ENCODE results near the gene METAP1D. TPM values are rescaled to one million over a fixed set of nuclear protein-coding genes. Genes with fewer than 3 reads are reported as not detected.
A peak's percentile ranks its signal among the peaks of the same experiment; 100 is the strongest.

Gene METAP1D
- total and polyA plus RNA-seq, 4 donors, result 3.3 to 7.1 (median 4.4) TPM

DNA sequence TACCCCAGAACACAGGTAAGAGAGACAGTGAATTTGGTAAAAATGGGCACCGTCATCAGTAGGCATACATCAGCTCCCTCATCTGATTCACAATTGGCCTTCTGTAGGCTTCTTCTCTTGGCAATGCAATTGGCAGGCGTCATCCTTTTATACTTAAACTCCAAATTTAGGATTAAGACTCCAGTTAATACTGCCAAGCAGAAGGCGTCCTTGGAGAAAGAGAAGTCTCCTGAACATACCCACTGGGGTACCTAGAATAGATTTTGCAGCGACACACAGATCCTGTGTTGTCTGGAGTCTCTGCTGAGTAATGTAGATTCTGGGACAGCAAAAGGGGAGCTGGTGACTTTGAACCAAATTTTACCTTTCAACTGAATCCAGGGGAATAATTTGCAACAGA, 592 bp upstream of the METAP1D start:
- 60% methylated on average over 4 of the region's 4 CpGs for WGBS

DNA sequence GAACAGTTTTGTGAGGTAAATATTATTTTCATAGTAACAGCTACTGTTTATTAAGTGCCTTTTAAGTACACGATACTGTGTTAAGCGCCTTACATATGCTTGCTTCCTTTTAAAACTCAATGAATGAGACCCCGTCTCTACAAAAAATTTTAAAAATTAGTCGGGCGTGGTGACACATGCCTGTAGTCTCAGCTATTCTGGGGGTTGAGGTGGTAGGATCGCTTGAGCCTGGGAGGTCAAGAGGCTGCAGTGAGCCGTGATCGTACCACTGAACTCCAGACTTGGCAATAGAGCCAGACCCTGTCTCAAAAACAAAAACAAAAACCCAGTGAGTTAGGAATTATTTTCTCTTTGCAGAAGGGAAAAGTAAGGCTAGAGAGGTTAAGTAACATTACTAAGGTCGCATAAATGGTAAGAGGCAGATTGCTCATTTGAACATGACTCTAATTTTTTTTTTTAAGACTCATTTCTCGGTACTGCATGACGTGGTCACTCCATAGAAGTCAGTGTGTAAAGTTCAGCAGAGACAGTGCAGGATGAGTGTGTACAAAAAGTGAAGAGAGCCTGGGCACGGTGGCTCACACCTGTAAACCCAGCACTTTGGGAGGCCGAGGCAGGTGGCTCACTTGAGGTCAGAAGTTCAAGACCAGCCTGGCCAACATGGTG, 1.1 kb downstream of the METAP1D start:
- no peaks in the 10 kb centered on the region for H3K36me3 ChIP-seq (ENCODE audit: control insufficient read depth in 4 of 4, insufficient read depth in 3 of 4, low read depth in 1 of 4, low read length in 3 of 4)
- TF ChIP-seq HNF4G (IDR thresholded peaks at IDR 0.05), result no peak
- WGBS, result 89% methylated on average over 13 of the region's 13 CpGs

More for the DNA sequence above, 592 bp upstream of the METAP1D start:
- no peaks in the 10 kb centered on the region for H3K27me3 ChIP-seq (ENCODE audit: control insufficient read depth in 4 of 4, insufficient read depth in 4 of 4, low read length in 3 of 4)
- no peak overlapping the region for H3K27ac ChIP-seq (ENCODE audit: low read depth in 1 of 2, low read length in 2 of 2)
- peak overlapping the region; percentile 61 to 73 for H3K9ac ChIP-seq (ENCODE audit: low read depth in 1 of 2, low read length in 2 of 2)
- TF ChIP-seq RXRA (IDR thresholded peaks at IDR 0.05) (no peak), EGR1 (IDR thresholded peaks at IDR 0.05; ENCODE audit: low read depth in 2 of 2) (no peak), RAD21 (IDR thresholded peaks at IDR 0.05) (no peak), SP1 (IDR thresholded peaks at IDR 0.05) (no peak), HNF4A (conservative IDR thresholded peaks at IDR 0.05) (no peak), TAF1 (conservative IDR thresholded peaks at IDR 0.05) (no peak)
- TF ChIP-seq, protein P1, sequence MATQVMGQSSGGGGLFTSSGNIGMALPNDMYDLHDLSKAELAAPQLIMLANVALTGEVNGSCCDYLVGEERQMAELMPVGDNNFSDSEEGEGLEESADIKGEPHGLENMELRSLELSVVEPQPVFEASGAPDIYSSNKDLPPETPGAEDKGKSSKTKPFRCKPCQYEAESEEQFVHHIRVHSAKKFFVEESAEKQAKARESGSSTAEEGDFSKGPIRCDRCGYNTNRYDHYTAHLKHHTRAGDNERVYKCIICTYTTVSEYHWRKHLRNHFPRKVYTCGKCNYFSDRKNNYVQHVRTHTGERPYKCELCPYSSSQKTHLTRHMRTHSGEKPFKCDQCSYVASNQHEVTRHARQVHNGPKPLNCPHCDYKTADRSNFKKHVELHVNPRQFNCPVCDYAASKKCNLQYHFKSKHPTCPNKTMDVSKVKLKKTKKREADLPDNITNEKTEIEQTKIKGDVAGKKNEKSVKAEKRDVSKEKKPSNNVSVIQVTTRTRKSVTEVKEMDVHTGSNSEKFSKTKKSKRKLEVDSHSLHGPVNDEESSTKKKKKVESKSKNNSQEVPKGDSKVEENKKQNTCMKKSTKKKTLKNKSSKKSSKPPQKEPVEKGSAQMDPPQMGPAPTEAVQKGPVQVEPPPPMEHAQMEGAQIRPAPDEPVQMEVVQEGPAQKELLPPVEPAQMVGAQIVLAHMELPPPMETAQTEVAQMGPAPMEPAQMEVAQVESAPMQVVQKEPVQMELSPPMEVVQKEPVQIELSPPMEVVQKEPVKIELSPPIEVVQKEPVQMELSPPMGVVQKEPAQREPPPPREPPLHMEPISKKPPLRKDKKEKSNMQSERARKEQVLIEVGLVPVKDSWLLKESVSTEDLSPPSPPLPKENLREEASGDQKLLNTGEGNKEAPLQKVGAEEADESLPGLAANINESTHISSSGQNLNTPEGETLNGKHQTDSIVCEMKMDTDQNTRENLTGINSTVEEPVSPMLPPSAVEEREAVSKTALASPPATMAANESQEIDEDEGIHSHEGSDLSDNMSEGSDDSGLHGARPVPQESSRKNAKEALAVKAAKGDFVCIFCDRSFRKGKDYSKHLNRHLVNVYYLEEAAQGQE (IDR thresholded peaks at IDR 0.05), result no peak
- no peaks in the 10 kb centered on the region for H3K36me3 ChIP-seq (ENCODE audit: control insufficient read depth in 4 of 4, insufficient read depth in 3 of 4, low read depth in 1 of 4, low read length in 3 of 4)
- H3K4me3 ChIP-seq (ENCODE audit: low read depth in 1 of 3, low read length in 3 of 3), result peak overlapping the region; percentile 24 to 94 (median 94)
- DNase-seq (ENCODE audit: low spot score), result no peak
- H3K4me1 ChIP-seq (ENCODE audit: control insufficient read depth in 4 of 4, insufficient read depth in 4 of 4, low read length in 3 of 4), result peaks cover 2 to 12% (median 6%) of the 10 kb centered on the region in 4 donors
- no peaks in the 10 kb centered on the region for H3K9me3 ChIP-seq (ENCODE audit: control insufficient read depth in 4 of 4, low read length in 3 of 4)

GRCh38 chr2:172007372-172007771, 7.6 kb downstream of the METAP1D start:
- no peaks in the 10 kb centered on the region for H3K9me3 ChIP-seq (ENCODE audit: control insufficient read depth in 4 of 4, low read length in 3 of 4)
- no peak overlapping the region for H3K27ac ChIP-seq (ENCODE audit: low read depth in 1 of 2, low read length in 2 of 2)
- no peaks in the 10 kb centered on the region for H3K4me1 ChIP-seq (ENCODE audit: control insufficient read depth in 4 of 4, insufficient read depth in 4 of 4, low read length in 3 of 4)
- no peaks in the 10 kb centered on the region for H3K36me3 ChIP-seq (ENCODE audit: control insufficient read depth in 4 of 4, insufficient read depth in 3 of 4, low read depth in 1 of 4, low read length in 3 of 4)
- no peaks in the 10 kb centered on the region for H3K27me3 ChIP-seq (ENCODE audit: control insufficient read depth in 4 of 4, insufficient read depth in 4 of 4, low read length in 3 of 4)
- 98% methylated on average over 1 of the region's 1 CpG for WGBS
- no peak overlapping the region for H3K4me3 ChIP-seq (ENCODE audit: low read depth in 1 of 3, low read length in 3 of 3)
- no peak for TF ChIP-seq EGR1 (IDR thresholded peaks at IDR 0.05; ENCODE audit: low read depth in 2 of 2)
- TF ChIP-seq SP1 (IDR thresholded peaks at IDR 0.05), result no peak
- no peak for TF ChIP-seq HNF4G (IDR thresholded peaks at IDR 0.05)
- no peak for TF ChIP-seq JUND (IDR thresholded peaks at IDR 0.05)
- TF ChIP-seq, protein P1 (IDR thresholded peaks at IDR 0.05), result no peak
- TF ChIP-seq, protein P2, sequence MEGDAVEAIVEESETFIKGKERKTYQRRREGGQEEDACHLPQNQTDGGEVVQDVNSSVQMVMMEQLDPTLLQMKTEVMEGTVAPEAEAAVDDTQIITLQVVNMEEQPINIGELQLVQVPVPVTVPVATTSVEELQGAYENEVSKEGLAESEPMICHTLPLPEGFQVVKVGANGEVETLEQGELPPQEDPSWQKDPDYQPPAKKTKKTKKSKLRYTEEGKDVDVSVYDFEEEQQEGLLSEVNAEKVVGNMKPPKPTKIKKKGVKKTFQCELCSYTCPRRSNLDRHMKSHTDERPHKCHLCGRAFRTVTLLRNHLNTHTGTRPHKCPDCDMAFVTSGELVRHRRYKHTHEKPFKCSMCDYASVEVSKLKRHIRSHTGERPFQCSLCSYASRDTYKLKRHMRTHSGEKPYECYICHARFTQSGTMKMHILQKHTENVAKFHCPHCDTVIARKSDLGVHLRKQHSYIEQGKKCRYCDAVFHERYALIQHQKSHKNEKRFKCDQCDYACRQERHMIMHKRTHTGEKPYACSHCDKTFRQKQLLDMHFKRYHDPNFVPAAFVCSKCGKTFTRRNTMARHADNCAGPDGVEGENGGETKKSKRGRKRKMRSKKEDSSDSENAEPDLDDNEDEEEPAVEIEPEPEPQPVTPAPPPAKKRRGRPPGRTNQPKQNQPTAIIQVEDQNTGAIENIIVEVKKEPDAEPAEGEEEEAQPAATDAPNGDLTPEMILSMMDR (IDR thresholded peaks at IDR 0.05; ENCODE audit: low read depth, low read length, missing input control), result no peak
- no peak for TF ChIP-seq HNF4A (conservative IDR thresholded peaks at IDR 0.05)
- no peak for TF ChIP-seq GABPA (IDR thresholded peaks at IDR 0.05 in 1 of 2, conservative IDR thresholded peaks at IDR 0.05 in 1 of 2)
- no peak for TF ChIP-seq MAX (IDR thresholded peaks at IDR 0.05)
- no peak overlapping the region for H3K9ac ChIP-seq (ENCODE audit: low read depth in 1 of 2, low read length in 2 of 2)
- no peak for DNase-seq (ENCODE audit: low spot score)

More for the DNA sequence above, 1.1 kb downstream of the METAP1D start:
- no peak for DNase-seq (ENCODE audit: low spot score)
- Histone ChIP-seq H3K4me1 (ENCODE audit: control insufficient read depth in 4 of 4, insufficient read depth in 4 of 4, low read length in 3 of 4) (peaks cover 2 to 12% (median 6%) of the 10 kb centered on the region in 4 donors), H3K4me3 (ENCODE audit: low read depth in 1 of 3, low read length in 3 of 3) (peak overlapping the region in 2 of 3 donors; percentile 94 to 97), H3K9me3 (ENCODE audit: control insufficient read depth in 4 of 4, low read length in 3 of 4) (no peaks in the 10 kb centered on the region), H3K9ac (ENCODE audit: low read depth in 1 of 2, low read length in 2 of 2) (no peak overlapping the region), H3K27me3 (ENCODE audit: control insufficient read depth in 4 of 4, insufficient read depth in 4 of 4, low read length in 3 of 4) (no peaks in the 10 kb centered on the region), H3K27ac (ENCODE audit: low read depth in 1 of 2, low read length in 2 of 2) (no peak overlapping the region)

Measured in liver (tissue), 9 donors.